Activated gamma-delta T cell treated with Interleukin-2 at 50 U/mL for 16 hours (primary cell): ENCODE results near the gene ABHD2.
"Not testable (repeated sequence)": the region's sequence is repeated elsewhere in the genome, so short reads cannot be mapped to it uniquely, and the experiment has no call there.

Experiments used
- DNase-seq: peaks from one replicate; pipeline ENCODE4 v3.0.0-alpha.2; 2020

ABHD2 gene

GRCh38 chr15:89099968-89100367 lies 11.7 kb downstream of the ABHD2 start:
- DNase-seq, result no peak

GRCh38 chr15:89101302-89102193 lies 13.3 kb downstream of the ABHD2 start:
- DNase-seq, result no peak

- no peak for DNase-seq
Observed at GRCh38 chr15:89103481-89104171, 15.4 kb downstream of the ABHD2 start.

GRCh38 chr15:89104172-89104564 lies 15.9 kb downstream of the ABHD2 start:
- DNase-seq, result no peak

- DNase-seq, result no peak
Observed at GRCh38 chr15:89105147-89105546, 16.9 kb downstream of the ABHD2 start.

GRCh38 chr15:89106200-89106599 lies 17.9 kb downstream of the ABHD2 start:
- no peak for DNase-seq

GRCh38 chr15:89107984-89108383 lies 19.7 kb downstream of the ABHD2 start:
- DNase-seq, result no peak

- no peak for DNase-seq
Observed at GRCh38 chr15:89108835-89109234, 20.6 kb downstream of the ABHD2 start.

GRCh38 chr15:89109238-89109637 lies 21.0 kb downstream of the ABHD2 start:
- no peak for DNase-seq

- DNase-seq, result no peak
Observed at GRCh38 chr15:89110060-89110459, 21.8 kb downstream of the ABHD2 start.

- DNase-seq, result no peak
Observed at GRCh38 chr15:89111352-89111751, 23.1 kb downstream of the ABHD2 start.

- no peak for DNase-seq
Observed at GRCh38 chr15:89111961-89112340, 23.7 kb downstream of the ABHD2 start.

GRCh38 chr15:89112341-89112971 lies 24.2 kb downstream of the ABHD2 start:
- no peak for DNase-seq

- DNase-seq, result no peak
Observed at GRCh38 chr15:89113296-89114024, 25.2 kb downstream of the ABHD2 start.

GRCh38 chr15:89114990-89115389 lies 26.7 kb downstream of the ABHD2 start:
- DNase-seq, result no peak

GRCh38 chr15:89115547-89115946 lies 27.3 kb downstream of the ABHD2 start:
- DNase-seq, result no peak

GRCh38 chr15:89116404-89116803 lies 28.1 kb downstream of the ABHD2 start:
- DNase-seq, result no peak

GRCh38 chr15:89117790-89118189 lies 29.5 kb downstream of the ABHD2 start:
- DNase-seq, result no peak

GRCh38 chr15:89118481-89118989 lies 30.3 kb downstream of the ABHD2 start:
- no peak for DNase-seq

- no peak for DNase-seq
Observed at GRCh38 chr15:89119489-89120478, 31.5 kb downstream of the ABHD2 start.

GRCh38 chr15:89120479-89121000 lies 32.3 kb downstream of the ABHD2 start:
- not testable (repeated sequence) for DNase-seq
